ENCODE data around the gene VSIR.

DNA sequence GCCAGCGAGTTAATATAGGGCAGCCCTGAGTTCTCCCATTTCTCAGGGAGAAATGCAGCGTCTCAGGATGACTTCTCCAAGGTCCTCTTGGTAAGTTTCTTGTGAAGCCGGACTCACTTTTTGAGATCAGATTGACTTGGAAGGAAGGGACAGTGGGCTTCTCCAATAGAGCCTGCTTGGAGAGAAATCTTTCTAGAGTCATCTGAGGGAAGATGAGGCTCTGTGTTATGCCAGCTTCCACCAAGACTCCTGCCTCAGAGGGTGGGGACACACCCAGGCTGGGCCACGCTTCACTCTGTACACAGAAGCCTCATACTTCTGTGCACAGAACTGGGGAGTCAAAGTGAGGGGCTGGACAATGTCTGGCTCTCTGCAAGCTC is 59.3 kb downstream of the VSIR start:
- TF ChIP-seq, protein P1, sequence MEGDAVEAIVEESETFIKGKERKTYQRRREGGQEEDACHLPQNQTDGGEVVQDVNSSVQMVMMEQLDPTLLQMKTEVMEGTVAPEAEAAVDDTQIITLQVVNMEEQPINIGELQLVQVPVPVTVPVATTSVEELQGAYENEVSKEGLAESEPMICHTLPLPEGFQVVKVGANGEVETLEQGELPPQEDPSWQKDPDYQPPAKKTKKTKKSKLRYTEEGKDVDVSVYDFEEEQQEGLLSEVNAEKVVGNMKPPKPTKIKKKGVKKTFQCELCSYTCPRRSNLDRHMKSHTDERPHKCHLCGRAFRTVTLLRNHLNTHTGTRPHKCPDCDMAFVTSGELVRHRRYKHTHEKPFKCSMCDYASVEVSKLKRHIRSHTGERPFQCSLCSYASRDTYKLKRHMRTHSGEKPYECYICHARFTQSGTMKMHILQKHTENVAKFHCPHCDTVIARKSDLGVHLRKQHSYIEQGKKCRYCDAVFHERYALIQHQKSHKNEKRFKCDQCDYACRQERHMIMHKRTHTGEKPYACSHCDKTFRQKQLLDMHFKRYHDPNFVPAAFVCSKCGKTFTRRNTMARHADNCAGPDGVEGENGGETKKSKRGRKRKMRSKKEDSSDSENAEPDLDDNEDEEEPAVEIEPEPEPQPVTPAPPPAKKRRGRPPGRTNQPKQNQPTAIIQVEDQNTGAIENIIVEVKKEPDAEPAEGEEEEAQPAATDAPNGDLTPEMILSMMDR (IDR thresholded peaks at IDR 0.05), result no peak
- no peak for TF ChIP-seq POLR2A (IDR thresholded peaks at IDR 0.05)
